Keratinocyte (primary cell): ENCODE results near the gene AP4S1. TPM values are rescaled to one million over a fixed set of nuclear protein-coding genes. Genes with fewer than 3 reads are reported as not detected.

Experiments
- DNase-seq: peaks from one replicate; pipeline ENCODE4 v3.0.0-alpha.2; 2011; ENCODE audit warnings: low read depth, missing footprints, low spot score
- FAIRE-seq: peaks from 2 replicates; lab custom pipeline; 2011; peaks lifted over from hg19 to GRCh38; lab: Jason Lieb, UNC
- H2AFZ ChIP-seq: 2 replicates; pipeline ENCODE4 v1.6.0; 2012; ENCODE audit warnings: low read length, control low read depth, inconsistent platforms; ENCODE audit not compliant: control insufficient read depth
- H3K27ac ChIP-seq: 2 replicates; pipeline ENCODE4 v1.5.1; 2011; ENCODE audit warnings: low read length; ENCODE audit not compliant: control insufficient read depth, insufficient read depth
- H3K27me3 ChIP-seq: 3 replicates; pipeline ENCODE4 v1.6.0; 2011; ENCODE audit warnings: low read length; ENCODE audit not compliant: control insufficient read depth, insufficient read depth; ENCODE audit errors: extremely low read depth
- H3K36me3 ChIP-seq, 2 experiments: 2 replicates in 1 of 2; 3 replicates in 1 of 2; pipeline ENCODE4 v1.5.1; 2011; ENCODE audit warnings: low read length in 2 of 2, mild to moderate bottlenecking in 1 of 2; ENCODE audit not compliant: control insufficient read depth in 2 of 2, insufficient read depth in 2 of 2; ENCODE audit errors: extremely low read depth in 1 of 2
- H3K4me1 ChIP-seq: 3 replicates; pipeline ENCODE4 v1.5.1; 2011; ENCODE audit warnings: low read length; ENCODE audit not compliant: control insufficient read depth, insufficient read depth; ENCODE audit errors: extremely low read depth
- H3K4me2 ChIP-seq: 3 replicates; pipeline ENCODE4 v1.6.0; 2011; ENCODE audit warnings: low read depth, low read length; ENCODE audit not compliant: control insufficient read depth, insufficient read depth; ENCODE audit errors: extremely low read depth
- H3K4me3 ChIP-seq, 3 experiments: fragments of 200-600 bp in 1 of 3; sonication (generic) in 1 of 3; 2 replicates in 2 of 3; 3 replicates in 1 of 3; pipeline ENCODE4 v1.5.1; 2011 to 2016; ENCODE audit warnings: low read length in 3 of 3, mild to moderate bottlenecking in 3 of 3, control low read depth in 2 of 3, inconsistent platforms in 1 of 3, low read depth in 1 of 3, mixed read lengths in 1 of 3, mixed run types in 1 of 3, moderate library complexity in 1 of 3; ENCODE audit not compliant: control insufficient read depth in 2 of 3, insufficient read depth in 2 of 3; ENCODE audit errors: extremely low read depth in 1 of 3
- H3K79me2 ChIP-seq: 2 replicates; pipeline ENCODE4 v1.6.0; 2012; ENCODE audit warnings: low read length; ENCODE audit not compliant: control insufficient read depth, insufficient read depth
- H3K9ac ChIP-seq: 3 replicates; pipeline ENCODE4 v1.6.0; 2011; ENCODE audit warnings: low read length; ENCODE audit not compliant: control insufficient read depth, insufficient read depth; ENCODE audit errors: extremely low read depth
- H3K9me1 ChIP-seq: 3 replicates; pipeline ENCODE4 v1.6.0; 2011; ENCODE audit warnings: low read length; ENCODE audit not compliant: control insufficient read depth, insufficient read depth; ENCODE audit errors: extremely low read depth
- H3K9me3 ChIP-seq: 2 replicates; pipeline ENCODE4 v1.5.1; 2012; ENCODE audit warnings: low read depth, low read length; ENCODE audit not compliant: control insufficient read depth
- H4K20me1 ChIP-seq: 3 replicates; pipeline ENCODE4 v1.6.0; 2011; ENCODE audit warnings: low read length; ENCODE audit not compliant: control insufficient read depth, insufficient read depth; ENCODE audit errors: extremely low read depth
- CTCF ChIP-seq, 3 experiments: IDR thresholded peaks in 1 of 3; conservative IDR thresholded peaks in 1 of 3; optimal IDR thresholded peaks in 1 of 3; 2 replicates in 2 of 3; 3 replicates in 1 of 3; pipeline versions ENCODE3 to v1.5.1; 2011; ENCODE audit warnings: low read length in 3 of 3, mild to moderate bottlenecking in 3 of 3, moderate library complexity in 2 of 3, control low read depth in 1 of 3, inconsistent platforms in 1 of 3; ENCODE audit not compliant: insufficient read depth in 2 of 3; ENCODE audit errors: extremely low read depth in 1 of 3
- EZH2 ChIP-seq: IDR thresholded peaks from one replicate; pipeline ENCODE4 v1.6.1; 2012; ENCODE audit warnings: inconsistent platforms, mild to moderate bottlenecking, low read length, moderate library complexity
- dilution Hi-C: fragments of 300-500 bp; cut with MboI; formaldehyde crosslinking; loops from one replicate; pipeline ENCODE4 v1.7.0; 2020; ENCODE audit warnings: low sequenced_read_pairs; ENCODE audit not compliant: extremely low pct_ligation_motif_present
- polyA plus RNA-seq, 5 experiments: library from polyadenylated mRNA; depleted of rRNA in 3 of 5; stranded (reverse) in 3 of 5; stranded (forward) in 1 of 5; unstranded in 1 of 5; fragments of >200 nt; gene quantifications; 1 replicate in 1 of 5; 2 replicates in 3 of 5; 3 replicates in 1 of 5; pipeline versions ENCODE4 v1.2.1 to v1.2.3, GENCODE V29; 2011 to 2012; ENCODE audit warnings: missing spikeins in 2 of 5, low read depth in 1 of 5, low replicate concordance in 1 of 5

Gene AP4S1
- polyA plus RNA-seq, 1 donor (not counting 4 experiments of a cell fraction or from before 2014, with no cell fraction given), result 6.2 TPM

DNA sequence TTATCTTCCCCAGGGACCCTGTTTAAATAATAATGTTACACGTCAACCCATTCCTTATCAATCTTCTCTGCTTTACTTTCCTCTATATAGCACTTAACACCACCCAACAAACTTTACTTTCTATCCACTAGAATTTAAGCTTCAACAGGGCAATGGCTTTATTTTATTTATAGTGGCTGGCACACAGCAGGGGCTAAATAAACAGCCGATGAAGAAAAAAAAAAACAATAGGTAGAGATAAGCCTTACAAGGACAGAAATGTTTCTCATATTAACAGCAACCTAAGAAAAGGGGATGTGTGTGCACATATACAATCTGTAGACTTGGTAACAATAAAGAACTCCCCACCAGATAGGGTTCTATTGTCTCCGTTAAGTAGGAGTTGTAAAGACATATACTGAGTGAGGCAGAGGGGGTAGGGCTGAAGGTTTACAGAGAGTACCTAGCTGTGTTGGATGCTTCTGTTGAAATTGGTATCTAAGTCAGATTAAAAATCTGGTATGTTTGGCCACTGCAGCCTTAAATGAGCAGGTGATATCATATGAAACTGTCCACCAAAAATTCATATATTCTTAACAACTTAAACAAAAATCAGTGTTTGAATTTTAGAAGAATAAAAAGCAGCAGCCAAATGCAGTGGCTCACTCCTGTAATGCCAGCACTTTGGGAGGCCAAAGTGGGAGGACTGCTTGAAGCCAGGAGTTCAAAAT lies 24.7 kb upstream of the AP4S1 start:
- H3K27me3 ChIP-seq, result no peaks in the 10 kb centered on the region
- H3K4me3 ChIP-seq, result no peak overlapping the region
- dilution Hi-C loops, result no loop called here
- H3K9ac ChIP-seq, result no peak overlapping the region
- H4K20me1 ChIP-seq, result peaks cover 24% of the 10 kb centered on the region
- no peak for FAIRE-seq
- peaks cover 94% of the 10 kb centered on the region for H3K79me2 ChIP-seq
- H3K4me1 ChIP-seq, result peaks cover 16% of the 10 kb centered on the region
- no peaks in the 10 kb centered on the region for H3K9me1 ChIP-seq
- H3K9me3 ChIP-seq, result no peaks in the 10 kb centered on the region
- no peak overlapping the region for H2AFZ ChIP-seq
- TF ChIP-seq EZH2, result no peak
- TF ChIP-seq CTCF (optimal IDR thresholded peaks at IDR 0.05 in 1 of 3, IDR thresholded peaks at IDR 0.05 in 1 of 3, conservative IDR thresholded peaks at IDR 0.05 in 1 of 3; ENCODE audit: extremely low read depth in 1 of 3, insufficient read depth in 2 of 3, low read length in 3 of 3), result no peak
- H3K4me2 ChIP-seq, result no peak overlapping the region
- peaks cover 3 to 13% of the 10 kb centered on the region in 2 experiments for H3K36me3 ChIP-seq
- H3K27ac ChIP-seq, result no peak overlapping the region
- DNase-seq, result no peak

DNA sequence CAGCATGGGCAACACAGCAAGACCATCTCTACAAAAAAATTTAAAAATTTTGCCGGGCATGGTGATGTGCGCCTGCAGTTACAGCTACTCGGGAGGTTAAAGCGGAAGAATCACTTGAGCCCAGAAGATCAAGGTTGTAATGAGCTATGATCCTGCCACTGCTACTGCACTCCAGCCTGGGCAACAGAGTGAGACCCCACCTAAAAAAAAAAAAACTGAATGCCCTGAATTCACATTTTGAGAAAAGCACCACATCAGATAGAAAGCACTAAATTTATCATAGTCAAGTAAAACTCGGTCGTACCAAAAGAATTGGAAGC lies 24.1 kb upstream of the AP4S1 start:
- H3K4me1 ChIP-seq, result peaks cover 16% of the 10 kb centered on the region
- H3K4me2 ChIP-seq, result no peak overlapping the region
- dilution Hi-C loops, result no loop called here
- H3K4me3 ChIP-seq, result no peak overlapping the region
- no peak overlapping the region for H3K9ac ChIP-seq
- H3K27ac ChIP-seq, result no peak overlapping the region
- no peaks in the 10 kb centered on the region for H3K27me3 ChIP-seq
- H3K9me3 ChIP-seq, result no peaks in the 10 kb centered on the region
- H3K79me2 ChIP-seq, result peaks cover 94% of the 10 kb centered on the region
- H2AFZ ChIP-seq, result no peak overlapping the region
- peaks cover 3 to 18% of the 10 kb centered on the region in 2 experiments for H3K36me3 ChIP-seq
- no peak for TF ChIP-seq EZH2
- no peak for TF ChIP-seq CTCF (optimal IDR thresholded peaks at IDR 0.05 in 1 of 3, IDR thresholded peaks at IDR 0.05 in 1 of 3, conservative IDR thresholded peaks at IDR 0.05 in 1 of 3; ENCODE audit: extremely low read depth in 1 of 3, insufficient read depth in 2 of 3, low read length in 3 of 3)
- FAIRE-seq (no peak), DNase-seq (no peak)
- no peaks in the 10 kb centered on the region for H3K9me1 ChIP-seq
- H4K20me1 ChIP-seq, result peaks cover 19% of the 10 kb centered on the region
